NCI-H82 treated with DMSO at 0.1 percent for 48 hours (cell line): Measurements from ENCODE around the gene STX8.
"Not testable (repeated sequence)": the region's sequence is repeated elsewhere in the genome, so short reads cannot be mapped to it uniquely, and the experiment has no call there.

Experiments used
- DNase-seq: peaks from one replicate; lab custom pipeline; 2025; ENCODE audit not compliant: unreplicated experiment; lab: John Stamatoyannopoulos, UW

The STX8 gene

GRCh38 chr17:9355231-9355630 lies 220.4 kb downstream of the STX8 start:
- not testable (repeated sequence) for DNase-seq

- no peak for DNase-seq
These were observed 225.5 kb downstream of the STX8 start for GRCh38 chr17:9350080-9350479.

- no peak for DNase-seq
These were observed 229.2 kb downstream of the STX8 start for GRCh38 chr17:9346296-9346926.

GRCh38 chr17:9343516-9343915 lies 232.1 kb downstream of the STX8 start:
- DNase-seq = no peak

- no peak for DNase-seq
These were observed 233.4 kb downstream of the STX8 start for GRCh38 chr17:9342225-9342624.

GRCh38 chr17:9339958-9340357 lies 235.7 kb downstream of the STX8 start:
- no peak for DNase-seq

GRCh38 chr17:9339482-9339881 lies 236.1 kb downstream of the STX8 start:
- not testable (repeated sequence) for DNase-seq

GRCh38 chr17:9336817-9337216 lies 238.8 kb downstream of the STX8 start:
- DNase-seq = no peak

- DNase-seq = no peak
These were observed 240.8 kb downstream of the STX8 start for GRCh38 chr17:9334536-9335446.

GRCh38 chr17:9332132-9332494 lies 243.5 kb downstream of the STX8 start:
- no peak for DNase-seq

- DNase-seq = no peak
These were observed 244.1 kb downstream of the STX8 start for GRCh38 chr17:9331279-9332131.

GRCh38 chr17:9330611-9331271 lies 244.9 kb downstream of the STX8 start:
- DNase-seq = no peak

- no peak for DNase-seq
These were observed 245.5 kb downstream of the STX8 start for GRCh38 chr17:9330141-9330540.

- DNase-seq = no peak
These were observed 246.2 kb downstream of the STX8 start for GRCh38 chr17:9329251-9329921.

- DNase-seq = no peak
These were observed 250.8 kb downstream of the STX8 start for GRCh38 chr17:9324864-9325263.

- DNase-seq = no peak
These were observed 253.3 kb downstream of the STX8 start for GRCh38 chr17:9322326-9322725.

GRCh38 chr17:9321890-9322289 lies 253.7 kb downstream of the STX8 start:
- DNase-seq = no peak

- DNase-seq = no peak
These were observed 260.3 kb downstream of the STX8 start for GRCh38 chr17:9315360-9315759.

- DNase-seq = no peak
These were observed 262.3 kb downstream of the STX8 start for GRCh38 chr17:9313346-9313745.

GRCh38 chr17:9309216-9309615 lies 266.4 kb downstream of the STX8 start:
- no peak for DNase-seq
